Measurements from ENCODE around the gene KIAA1217.

KIAA1217 gene

GRCh38 chr10:24374134-24374915 is 165.4 kb downstream of the KIAA1217 start:
- POLR2A ChIA-PET = no interaction called here

GRCh38 chr10:24375510-24375909 is 166.6 kb downstream of the KIAA1217 start:
- ChIA-PET CTCF (interaction anchor here (0.6 to 4.7 kb wide), 6 partner anchors 9 to 380 kb away, joined by 3 to 31 read pairs (median 6); no protein-coding TSS in a partner anchor), POLR2A (interaction anchor here (0.5 kb wide), 1 partner anchor 150 kb away, joined by 3 read pairs; no protein-coding TSS in a partner anchor)
- no peak for DNase-seq (ENCODE audit: low read depth, low spot score)
- no peak overlapping the region for H3K4me3 ChIP-seq (ENCODE audit: low read depth, low read length)
- TF ChIP-seq CTCF (IDR thresholded peaks at IDR 0.05; ENCODE audit: insufficient read depth, low read length, missing control alignments) = no peak

More at GRCh38 chr10:24374134-24374915, 165.4 kb downstream of the KIAA1217 start:
- DNase-seq (ENCODE audit: low read depth, low spot score) = peak; percentile 71
- no peak for TF ChIP-seq CTCF (IDR thresholded peaks at IDR 0.05; ENCODE audit: insufficient read depth, low read length, missing control alignments)
- CTCF ChIA-PET = interaction anchor here (0.7 to 4.7 kb wide), 6 partner anchors 9 to 381 kb away, joined by 3 to 31 read pairs (median 4); no protein-coding TSS in a partner anchor
- H3K4me3 ChIP-seq (ENCODE audit: low read depth, low read length) = no peak overlapping the region

- H3K4me3 ChIP-seq (ENCODE audit: low read depth, low read length) = no peak overlapping the region
- CTCF ChIA-PET = interaction anchor here (0.6 to 4.7 kb wide), 5 partner anchors 8 to 365 kb away, joined by 3 to 31 read pairs (median 5); no protein-coding TSS in a partner anchor
- TF ChIP-seq CTCF (IDR thresholded peaks at IDR 0.05; ENCODE audit: insufficient read depth, low read length, missing control alignments) = no peak
- DNase-seq (ENCODE audit: low read depth, low spot score) = no peak
- POLR2A ChIA-PET = no interaction called here
Measured at GRCh38 chr10:24376731-24377130, 167.8 kb downstream of the KIAA1217 start.

- TF ChIP-seq CTCF (IDR thresholded peaks at IDR 0.05; ENCODE audit: insufficient read depth, low read length, missing control alignments) = no peak
- DNase-seq (ENCODE audit: low read depth, low spot score) = no peak
- H3K4me3 ChIP-seq (ENCODE audit: low read depth, low read length) = no peak overlapping the region
- CTCF ChIA-PET = interaction anchor here (0.6 to 3.5 kb wide), 11 partner anchors 9 to 384 kb away, joined by 3 to 22 read pairs (median 4); no protein-coding TSS in a partner anchor
- POLR2A ChIA-PET = no interaction called here
Measured at GRCh38 chr10:24378126-24378920, 169.4 kb downstream of the KIAA1217 start.

GRCh38 chr10:24381235-24382010 is 172.5 kb downstream of the KIAA1217 start:
- no peak overlapping the region for H3K4me3 ChIP-seq (ENCODE audit: low read depth, low read length)
- ChIA-PET POLR2A (no interaction called here), CTCF (interaction anchor here (2.5 to 5.4 kb wide), 2 partner anchors 20 to 122 kb away, joined by 8 to 35 read pairs; no protein-coding TSS in a partner anchor)
- DNase-seq (ENCODE audit: low read depth, low spot score) = no peak
- no peak for TF ChIP-seq CTCF (IDR thresholded peaks at IDR 0.05; ENCODE audit: insufficient read depth, low read length, missing control alignments)
